ENCODE measurements around the gene DCDC1.

DNA sequence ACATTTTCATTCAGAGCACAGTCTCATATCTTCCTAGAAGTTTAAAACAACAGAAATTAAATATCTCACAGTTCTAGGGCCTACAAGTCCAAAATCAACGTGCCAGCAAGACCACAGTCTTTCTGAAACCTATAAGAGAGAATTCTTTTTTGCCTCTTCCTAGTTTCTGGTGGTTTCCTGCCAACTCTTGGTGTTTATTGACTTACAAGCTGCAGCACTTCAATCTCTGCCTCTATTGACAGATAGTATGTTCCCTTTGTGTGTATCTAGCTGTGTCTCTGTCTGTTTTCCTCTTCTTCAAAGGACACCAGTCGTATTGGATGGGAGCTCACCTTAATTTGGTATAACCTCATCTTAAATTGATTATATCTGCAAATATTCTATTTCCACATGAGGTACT lies 347.5 kb downstream of the DCDC1 start:
- TF ChIP-seq, protein P1, sequence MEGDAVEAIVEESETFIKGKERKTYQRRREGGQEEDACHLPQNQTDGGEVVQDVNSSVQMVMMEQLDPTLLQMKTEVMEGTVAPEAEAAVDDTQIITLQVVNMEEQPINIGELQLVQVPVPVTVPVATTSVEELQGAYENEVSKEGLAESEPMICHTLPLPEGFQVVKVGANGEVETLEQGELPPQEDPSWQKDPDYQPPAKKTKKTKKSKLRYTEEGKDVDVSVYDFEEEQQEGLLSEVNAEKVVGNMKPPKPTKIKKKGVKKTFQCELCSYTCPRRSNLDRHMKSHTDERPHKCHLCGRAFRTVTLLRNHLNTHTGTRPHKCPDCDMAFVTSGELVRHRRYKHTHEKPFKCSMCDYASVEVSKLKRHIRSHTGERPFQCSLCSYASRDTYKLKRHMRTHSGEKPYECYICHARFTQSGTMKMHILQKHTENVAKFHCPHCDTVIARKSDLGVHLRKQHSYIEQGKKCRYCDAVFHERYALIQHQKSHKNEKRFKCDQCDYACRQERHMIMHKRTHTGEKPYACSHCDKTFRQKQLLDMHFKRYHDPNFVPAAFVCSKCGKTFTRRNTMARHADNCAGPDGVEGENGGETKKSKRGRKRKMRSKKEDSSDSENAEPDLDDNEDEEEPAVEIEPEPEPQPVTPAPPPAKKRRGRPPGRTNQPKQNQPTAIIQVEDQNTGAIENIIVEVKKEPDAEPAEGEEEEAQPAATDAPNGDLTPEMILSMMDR (conservative IDR thresholded peaks at IDR 0.05; ENCODE audit: low read depth, low read length) = no peak
- no peak for TF ChIP-seq EZH2 (IDR thresholded peaks at IDR 0.05; ENCODE audit: borderline replicate concordance, low read depth, low read length, poor library complexity, severe bottlenecking)

Data from A673 (cell line).